PFSK-1 (cell line): Measurements from ENCODE around the gene TRPC4.

ENCODE experiments used
- FOXP2 ChIP-seq: optimal IDR thresholded peaks from 2 replicates; pipeline ENCODE3; 2011; ENCODE audit warnings: borderline replicate concordance, control low read depth, inconsistent platforms; ENCODE audit not compliant: insufficient read depth; ENCODE audit errors: extremely low read length, extremely low read depth
- POLR2AphosphoS5 ChIP-seq: IDR thresholded peaks from 2 replicates; pipeline ENCODE4 v1.6.1; 2012; ENCODE audit warnings: low read depth, mild to moderate bottlenecking, control low read depth, low read length, moderate library complexity
- SIN3A ChIP-seq: IDR thresholded peaks from 2 replicates; pipeline ENCODE4 v1.6.1; 2012; ENCODE audit warnings: mild to moderate bottlenecking, low read length, moderate library complexity, borderline replicate concordance; ENCODE audit not compliant: insufficient read depth
- TAF1 ChIP-seq: IDR thresholded peaks from 2 replicates; pipeline ENCODE4 v1.6.1; 2012; ENCODE audit warnings: low read length, control low read depth, borderline replicate concordance; ENCODE audit not compliant: insufficient read depth
- TF ChIP-seq, protein P1 (sequence below), 2 experiments: IDR thresholded peaks; 2 replicates each; pipeline versions ENCODE4 v1.6.1 to v1.8.0; 2011 to 2012; ENCODE audit warnings: low read depth in 2 of 2, low read length in 2 of 2, control low read depth in 1 of 2, inconsistent platforms in 1 of 2, mild to moderate bottlenecking in 1 of 2, moderate library complexity in 1 of 2; ENCODE audit not compliant: insufficient read depth in 1 of 2

Gene TRPC4

DNA sequence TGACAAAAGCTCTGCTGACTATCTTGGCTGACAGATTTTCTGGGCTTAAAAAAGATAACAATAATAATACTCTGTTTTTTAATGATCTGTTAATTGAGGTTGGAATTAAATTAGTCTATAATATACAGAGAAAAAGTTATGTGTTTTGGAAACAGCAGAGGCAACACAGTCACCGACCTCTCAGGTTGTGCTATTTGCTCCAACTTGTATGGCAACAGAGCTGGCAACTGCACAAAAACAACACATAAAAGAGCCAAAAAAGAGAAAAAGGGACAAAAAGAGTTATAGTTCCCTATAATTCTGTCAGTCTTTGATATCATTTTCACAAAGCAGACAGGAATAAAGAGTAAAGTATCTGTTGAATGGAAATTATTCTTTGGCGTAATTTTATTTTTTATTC, 168.7 kb downstream of the TRPC4 start:
- TF ChIP-seq SIN3A = no peak
- no peak for TF ChIP-seq FOXP2
- TF ChIP-seq, protein P1, sequence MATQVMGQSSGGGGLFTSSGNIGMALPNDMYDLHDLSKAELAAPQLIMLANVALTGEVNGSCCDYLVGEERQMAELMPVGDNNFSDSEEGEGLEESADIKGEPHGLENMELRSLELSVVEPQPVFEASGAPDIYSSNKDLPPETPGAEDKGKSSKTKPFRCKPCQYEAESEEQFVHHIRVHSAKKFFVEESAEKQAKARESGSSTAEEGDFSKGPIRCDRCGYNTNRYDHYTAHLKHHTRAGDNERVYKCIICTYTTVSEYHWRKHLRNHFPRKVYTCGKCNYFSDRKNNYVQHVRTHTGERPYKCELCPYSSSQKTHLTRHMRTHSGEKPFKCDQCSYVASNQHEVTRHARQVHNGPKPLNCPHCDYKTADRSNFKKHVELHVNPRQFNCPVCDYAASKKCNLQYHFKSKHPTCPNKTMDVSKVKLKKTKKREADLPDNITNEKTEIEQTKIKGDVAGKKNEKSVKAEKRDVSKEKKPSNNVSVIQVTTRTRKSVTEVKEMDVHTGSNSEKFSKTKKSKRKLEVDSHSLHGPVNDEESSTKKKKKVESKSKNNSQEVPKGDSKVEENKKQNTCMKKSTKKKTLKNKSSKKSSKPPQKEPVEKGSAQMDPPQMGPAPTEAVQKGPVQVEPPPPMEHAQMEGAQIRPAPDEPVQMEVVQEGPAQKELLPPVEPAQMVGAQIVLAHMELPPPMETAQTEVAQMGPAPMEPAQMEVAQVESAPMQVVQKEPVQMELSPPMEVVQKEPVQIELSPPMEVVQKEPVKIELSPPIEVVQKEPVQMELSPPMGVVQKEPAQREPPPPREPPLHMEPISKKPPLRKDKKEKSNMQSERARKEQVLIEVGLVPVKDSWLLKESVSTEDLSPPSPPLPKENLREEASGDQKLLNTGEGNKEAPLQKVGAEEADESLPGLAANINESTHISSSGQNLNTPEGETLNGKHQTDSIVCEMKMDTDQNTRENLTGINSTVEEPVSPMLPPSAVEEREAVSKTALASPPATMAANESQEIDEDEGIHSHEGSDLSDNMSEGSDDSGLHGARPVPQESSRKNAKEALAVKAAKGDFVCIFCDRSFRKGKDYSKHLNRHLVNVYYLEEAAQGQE (IDR thresholded peaks at IDR 0.05; ENCODE audit: insufficient read depth in 1 of 2, low read depth in 2 of 2, low read length in 2 of 2) = no peak
- TF ChIP-seq TAF1 = no peak
- no peak for TF ChIP-seq POLR2AphosphoS5

DNA sequence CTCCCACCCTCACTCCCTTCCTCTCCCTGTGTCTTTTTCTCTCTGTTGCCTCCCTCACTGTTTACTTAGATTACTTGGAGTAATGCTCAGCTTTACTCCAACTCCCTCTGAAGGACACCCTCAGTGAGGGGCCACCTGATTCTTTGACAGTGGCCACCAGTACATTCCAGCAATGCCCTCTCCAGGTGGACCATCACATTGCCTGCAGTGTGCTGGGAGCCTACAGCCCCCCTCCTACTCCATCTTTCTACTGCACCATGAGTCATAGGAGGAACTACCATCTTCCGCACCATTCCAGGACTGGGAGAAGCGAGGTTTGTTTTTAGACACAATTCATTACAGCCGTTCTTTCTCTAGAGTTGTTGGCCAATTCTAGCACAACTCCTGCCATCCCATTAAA, 174.4 kb downstream of the TRPC4 start:
- TF ChIP-seq TAF1 (no peak), SIN3A (no peak), POLR2AphosphoS5 (no peak), FOXP2 (no peak)
- TF ChIP-seq, protein P1 (IDR thresholded peaks at IDR 0.05; ENCODE audit: insufficient read depth in 1 of 2, low read depth in 2 of 2, low read length in 2 of 2) = no peak

DNA sequence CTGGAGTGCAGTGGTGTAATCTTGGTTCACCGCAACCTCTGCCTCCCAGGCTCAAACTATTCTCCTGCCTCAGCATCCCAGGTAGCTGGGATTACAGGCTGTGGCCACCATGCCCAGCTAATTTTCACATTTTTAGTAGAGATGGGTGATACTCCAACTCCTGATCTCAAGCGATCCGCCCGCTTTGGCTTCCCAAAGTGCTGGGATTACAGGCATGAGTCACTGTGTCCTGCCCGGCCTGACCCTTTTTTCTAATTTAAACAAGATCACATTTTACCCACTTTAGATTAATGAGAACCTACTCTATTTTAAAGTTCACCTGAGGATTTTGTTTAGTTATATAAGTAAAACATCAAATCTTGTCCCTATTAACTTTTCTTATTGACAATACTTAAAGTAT, 179.2 kb downstream of the TRPC4 start:
- no peak for TF ChIP-seq POLR2AphosphoS5
- TF ChIP-seq, protein P1 (IDR thresholded peaks at IDR 0.05; ENCODE audit: insufficient read depth in 1 of 2, low read depth in 2 of 2, low read length in 2 of 2) = no peak
- TF ChIP-seq TAF1 = no peak
- TF ChIP-seq SIN3A = no peak
- TF ChIP-seq FOXP2 = no peak

DNA sequence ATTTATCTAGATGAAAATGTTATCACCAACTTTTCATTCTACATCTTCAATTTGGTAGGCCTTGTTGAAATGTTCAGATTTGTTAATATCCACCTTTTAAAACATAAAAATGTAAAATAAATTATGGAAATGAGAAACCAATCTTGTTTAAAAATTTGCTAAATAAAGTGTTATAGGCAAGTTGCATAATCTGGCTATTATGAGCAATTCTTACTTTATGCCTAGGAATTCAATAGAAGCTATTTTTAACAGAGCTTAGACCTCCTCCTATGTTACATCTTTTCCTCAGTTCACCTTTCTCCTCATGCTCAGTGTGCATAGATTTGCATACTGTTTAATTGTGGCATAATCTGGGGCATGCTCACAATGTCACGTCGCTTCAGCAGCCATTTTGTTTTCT, 183.1 kb downstream of the TRPC4 start:
- no peak for TF ChIP-seq POLR2AphosphoS5
- TF ChIP-seq, protein P1 (IDR thresholded peaks at IDR 0.05; ENCODE audit: insufficient read depth in 1 of 2, low read depth in 2 of 2, low read length in 2 of 2) = no peak
- no peak for TF ChIP-seq FOXP2
- TF ChIP-seq TAF1 = no peak
- TF ChIP-seq SIN3A = no peak

DNA sequence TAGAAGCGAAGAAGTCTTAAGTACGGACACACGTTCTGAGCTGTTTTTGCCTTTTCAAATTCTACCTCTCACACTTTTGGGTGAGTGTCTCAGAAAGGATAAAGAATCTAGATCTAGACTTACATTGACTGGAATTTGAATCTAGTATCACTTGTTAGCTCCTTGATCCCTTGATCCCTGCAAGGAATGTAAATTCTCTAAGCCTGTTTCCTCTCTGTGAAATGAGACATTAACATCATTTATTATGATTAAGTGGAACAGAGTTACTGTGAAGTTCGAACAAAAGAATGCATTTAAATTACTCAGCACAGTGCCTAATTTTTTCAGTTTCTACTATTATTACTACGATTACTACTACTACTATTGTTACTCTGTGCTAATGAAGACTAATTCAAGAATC, 184.4 kb downstream of the TRPC4 start:
- no peak for TF ChIP-seq POLR2AphosphoS5
- no peak for TF ChIP-seq TAF1
- TF ChIP-seq, protein P1 (IDR thresholded peaks at IDR 0.05; ENCODE audit: insufficient read depth in 1 of 2, low read depth in 2 of 2, low read length in 2 of 2) = no peak
- no peak for TF ChIP-seq FOXP2
- no peak for TF ChIP-seq SIN3A
